NCI-H1048 (cell line): ENCODE data around the gene S1PR2.

Experiments
- DNase-seq: peaks from one replicate; lab custom pipeline; 2025; lab: John Stamatoyannopoulos, UW

Gene S1PR2

GRCh38 chr19:10230861-10231611, at the start of gene S1PR2:
Gene S1PR2, minus strand, starts transcription at chr19:10231331. Its CDS starts 6,426 bp downstream, at chr19:10224905.
- no peak for DNase-seq

DNA sequence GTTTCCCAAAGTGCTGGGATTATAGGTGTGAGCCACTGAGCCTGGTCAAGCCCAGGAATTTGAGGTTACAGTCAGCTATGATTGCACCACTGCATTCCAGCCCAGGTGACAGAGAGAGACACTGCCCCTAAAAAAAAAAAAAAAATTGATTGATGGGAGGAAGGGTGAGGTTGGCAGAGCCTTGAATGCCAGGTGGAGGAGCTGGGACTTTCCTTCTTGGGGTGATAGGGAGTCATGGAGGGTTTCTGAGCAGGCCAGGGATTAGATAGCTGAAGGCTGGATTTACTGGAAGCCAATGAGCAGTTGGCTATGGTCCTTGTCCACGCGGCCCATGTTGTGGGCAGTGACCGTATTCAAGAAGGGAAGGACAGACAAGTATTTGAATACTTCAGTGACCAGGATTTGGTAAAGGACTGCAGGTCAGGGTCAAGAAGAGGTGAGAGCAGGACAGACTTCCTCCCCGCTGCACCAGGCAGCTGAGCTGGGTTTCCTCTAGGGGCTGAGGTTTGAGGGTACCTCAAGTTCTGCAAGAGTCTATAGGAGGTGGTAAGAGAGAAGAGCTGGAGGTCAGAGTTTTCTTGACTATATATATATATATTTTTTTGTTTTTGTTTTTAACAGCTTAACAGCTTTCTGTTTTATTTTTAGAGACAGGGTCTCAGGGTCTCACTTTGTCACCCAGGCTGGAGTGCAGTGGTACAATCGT, 48.8 kb upstream of the S1PR2 start:
- no peak for DNase-seq

GRCh38 chr19:10278935-10279334, 47.8 kb upstream of the S1PR2 start:
- DNase-seq = no peak

- DNase-seq = no peak
These were observed 46.9 kb upstream of the S1PR2 start for GRCh38 chr19:10277795-10278589.

DNA sequence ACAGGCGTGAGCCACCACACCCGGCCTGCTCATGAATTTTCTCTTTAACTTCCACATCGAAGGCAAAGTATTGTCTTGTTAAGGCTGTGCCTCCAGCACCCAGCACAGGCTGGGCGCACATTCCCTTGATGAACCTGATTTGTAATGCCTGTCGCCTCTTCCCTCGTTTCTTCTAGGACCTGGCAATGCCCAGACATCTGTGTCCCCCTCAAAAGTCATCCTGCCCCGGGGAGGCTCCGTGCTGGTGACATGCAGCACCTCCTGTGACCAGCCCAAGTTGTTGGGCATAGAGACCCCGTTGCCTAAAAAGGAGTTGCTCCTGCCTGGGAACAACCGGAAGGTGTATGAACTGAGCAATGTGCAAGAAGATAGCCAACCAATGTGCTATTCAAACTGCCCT, 43.5 kb upstream of the S1PR2 start:
- DNase-seq = no peak

DNA sequence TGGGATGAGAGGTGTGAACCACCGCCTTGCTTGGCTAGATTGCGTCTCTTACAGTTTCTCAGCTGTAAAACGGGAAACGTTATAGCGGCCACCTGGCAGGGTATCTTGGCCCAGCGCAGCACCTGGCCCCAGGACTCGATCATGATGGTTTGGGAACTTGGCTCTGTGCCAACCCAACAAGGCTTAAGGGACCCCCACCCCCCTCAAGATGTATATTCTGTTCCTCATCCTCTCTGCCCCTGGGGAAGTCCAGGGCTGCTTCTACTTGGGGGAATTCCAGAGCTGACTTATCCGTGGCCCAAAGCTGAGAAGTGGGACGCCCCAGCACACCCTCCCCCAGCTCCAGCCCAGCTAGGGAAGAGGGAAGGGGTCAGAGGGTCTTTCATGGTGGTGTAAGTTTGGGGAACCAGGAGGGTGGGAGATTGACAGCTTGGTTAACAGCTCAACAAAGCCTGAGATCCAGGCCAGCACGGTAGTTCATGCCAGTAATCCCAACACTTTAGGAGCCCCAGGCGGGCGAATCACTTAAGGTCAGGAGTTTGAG, 40.5 kb upstream of the S1PR2 start:
- DNase-seq = no peak

GRCh38 chr19:10270616-10271394, 39.7 kb upstream of the S1PR2 start, which contains the start of gene ICAM1:
Gene ICAM1, plus strand, starts transcription at chr19:10271120. Its CDS starts 40 bp downstream, at chr19:10271160.
- DNase-seq = no peak

GRCh38 chr19:10270180-10270615, 39.1 kb upstream of the S1PR2 start:
- DNase-seq = no peak

- DNase-seq = no peak
These were observed 38.4 kb upstream of the S1PR2 start for GRCh38 chr19:10269333-10270179.

DNA sequence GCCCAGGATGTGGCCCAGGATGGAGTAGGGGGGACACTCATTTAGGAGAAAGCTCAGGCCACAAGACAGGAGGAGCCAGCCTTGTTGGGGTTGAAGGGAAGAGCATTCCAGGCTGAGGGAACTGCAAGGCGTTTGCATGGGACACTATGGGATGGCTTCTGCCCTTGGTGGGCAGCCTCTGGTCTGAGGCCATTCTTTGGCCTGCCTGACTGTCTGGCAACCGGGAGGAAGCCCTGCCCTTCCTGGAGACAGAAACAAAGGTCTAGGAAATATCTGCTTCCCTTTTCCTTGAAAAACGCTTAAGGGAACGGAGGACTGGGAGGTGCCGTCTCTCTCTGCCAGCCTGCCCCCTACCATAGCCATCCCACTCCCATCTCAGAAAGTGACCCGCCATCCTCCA, 36.9 kb upstream of the S1PR2 start:
- no peak for DNase-seq

GRCh38 chr19:10266706-10267105, 35.6 kb upstream of the S1PR2 start:
- no peak for DNase-seq

GRCh38 chr19:10262771-10263170, 31.6 kb upstream of the S1PR2 start:
- DNase-seq = no peak

DNA sequence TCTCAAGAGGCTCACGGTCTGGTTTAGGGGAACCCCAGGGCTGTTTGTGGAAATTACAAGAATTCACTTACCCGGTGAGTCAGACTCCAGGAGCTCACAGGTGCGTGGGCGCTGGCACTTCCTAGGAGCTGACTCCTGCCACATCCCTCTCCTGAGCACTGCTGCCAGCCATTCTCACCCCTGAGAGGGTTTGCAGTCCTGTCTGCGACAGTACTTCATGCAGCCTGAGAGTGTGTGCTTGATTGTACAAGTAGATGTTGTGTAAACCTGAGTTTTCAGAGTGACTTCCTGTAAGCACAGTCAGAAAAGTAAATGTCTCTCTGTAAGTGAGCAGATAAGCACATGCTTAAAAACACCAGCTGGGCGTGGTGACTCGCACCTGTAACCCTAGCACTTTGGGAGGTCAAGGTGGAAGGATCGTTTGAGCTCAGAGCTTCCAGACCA, 29.0 kb upstream of the S1PR2 start:
- DNase-seq = no peak

GRCh38 chr19:10259162-10259905, 28.2 kb upstream of the S1PR2 start:
- DNase-seq = peak; percentile 79

GRCh38 chr19:10258080-10258710, 27.1 kb upstream of the S1PR2 start:
- no peak for DNase-seq

DNA sequence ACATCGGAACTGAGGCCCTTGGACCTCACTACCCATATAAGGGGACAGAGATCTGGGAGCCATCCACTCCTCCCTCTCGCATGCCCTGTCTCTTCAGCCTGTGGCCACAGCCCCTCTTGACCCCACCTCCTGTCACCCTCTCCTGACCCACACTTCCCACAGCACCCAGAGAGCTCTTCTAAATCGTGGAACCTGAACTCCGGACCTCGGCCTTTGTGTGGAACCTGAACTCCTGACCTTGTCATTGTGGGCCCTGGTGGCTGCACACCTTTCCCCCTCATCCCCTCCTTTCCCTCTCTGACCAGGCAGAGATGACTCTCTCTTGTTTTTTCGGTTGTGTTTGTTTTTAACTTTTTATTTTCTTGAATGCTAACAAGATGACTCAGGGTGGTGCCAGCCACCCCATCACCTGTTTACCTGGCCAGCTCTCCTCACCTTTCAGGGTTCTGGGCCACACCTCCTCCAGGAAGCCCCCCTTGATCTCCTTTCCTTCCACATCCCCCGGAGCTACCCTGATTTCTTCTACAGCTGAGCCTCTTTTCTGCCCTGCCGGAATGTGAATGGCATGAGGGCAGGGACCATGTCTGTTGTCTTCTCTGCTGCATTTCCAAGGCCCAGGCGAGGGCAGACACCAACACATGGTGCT, 26.0 kb upstream of the S1PR2 start:
- DNase-seq = no peak

- DNase-seq = no peak
These were observed 25.4 kb upstream of the S1PR2 start for GRCh38 chr19:10256551-10256950.

DNA sequence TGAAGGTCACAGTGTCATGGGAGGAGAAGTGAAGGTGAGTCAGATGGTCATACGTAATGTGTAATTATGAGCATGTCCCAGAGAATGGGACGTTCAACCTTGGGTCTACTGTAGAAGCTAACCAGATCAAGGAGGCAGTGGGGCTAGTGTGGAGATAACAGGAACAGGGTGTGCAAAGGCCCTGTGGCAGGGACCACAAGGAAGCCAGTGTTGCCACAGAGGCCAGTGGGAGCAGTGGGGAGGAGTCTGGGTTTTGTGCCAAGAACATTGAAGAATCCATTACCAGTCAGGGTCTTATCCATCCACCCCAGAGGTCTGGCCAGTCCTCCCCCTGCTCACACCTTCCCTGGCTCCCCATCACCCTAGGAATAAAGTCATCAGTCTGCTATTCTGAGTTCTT, 24.2 kb upstream of the S1PR2 start:
- no peak for DNase-seq

GRCh38 chr19:10254244-10254643, 23.1 kb upstream of the S1PR2 start:
- no peak for DNase-seq
